H9 (cell line): ENCODE measurements around the gene PRDM2. TPM values are rescaled to one million over a fixed set of nuclear protein-coding genes. Genes with fewer than 3 reads are reported as not detected.
"Not testable (repeated sequence)": the region's sequence is repeated elsewhere in the genome, so short reads cannot be mapped to it uniquely, and the experiment has no call there.

ENCODE experiments used
- DNase-seq: peaks from one replicate; pipeline ENCODE4 v3.0.0-alpha.2; 2017
- H2AFZ ChIP-seq: one replicate; pipeline ENCODE4 v1.6.1; 2013; ENCODE audit warnings: mild to moderate bottlenecking, low read length, control low read depth, moderate library complexity
- H2AK5ac ChIP-seq: 2 replicates; pipeline ENCODE4 v1.6.1; 2013; ENCODE audit warnings: low read length, control low read depth, mixed read lengths; ENCODE audit not compliant: insufficient read length
- H2BK120ac ChIP-seq: one replicate; pipeline ENCODE4 v1.6.1; 2013; ENCODE audit warnings: low read depth, mild to moderate bottlenecking, low read length, control low read depth, inconsistent platforms; ENCODE audit not compliant: poor library complexity, severe bottlenecking
- H2BK12ac ChIP-seq: 2 replicates; pipeline ENCODE4 v1.6.1; 2013; ENCODE audit warnings: low read length, control low read depth, mixed read lengths, low read depth; ENCODE audit not compliant: insufficient read length
- H2BK15ac ChIP-seq: 2 replicates; pipeline ENCODE4 v1.6.1; 2013; ENCODE audit warnings: low read depth, low read length, control low read depth
- H2BK20ac ChIP-seq: one replicate; pipeline ENCODE4 v1.6.1; 2013; ENCODE audit warnings: low read depth, mild to moderate bottlenecking, low read length, control low read depth, inconsistent platforms; ENCODE audit not compliant: poor library complexity, severe bottlenecking
- H2BK5ac ChIP-seq: 2 replicates; pipeline ENCODE4 v1.6.1; 2013; ENCODE audit warnings: low read length, control low read depth, mixed read lengths; ENCODE audit not compliant: insufficient read length
- H3K14ac ChIP-seq: 2 replicates; pipeline ENCODE4 v1.6.1; 2013; ENCODE audit warnings: low read length, control low read depth; ENCODE audit not compliant: insufficient read depth
- H3K18ac ChIP-seq: 2 replicates; pipeline ENCODE4 v1.6.1; 2013; ENCODE audit warnings: low read depth, mild to moderate bottlenecking, mixed read lengths, low read length, control low read depth; ENCODE audit not compliant: insufficient read length
- H3K23ac ChIP-seq: 2 replicates; pipeline ENCODE4 v1.6.1; 2013; ENCODE audit warnings: low read length, control low read depth, mixed read lengths, low read depth; ENCODE audit not compliant: insufficient read length
- H3K23me2 ChIP-seq: 2 replicates; pipeline ENCODE4 v1.6.1; 2013; ENCODE audit warnings: low read depth, mild to moderate bottlenecking, mixed read lengths, low read length, control low read depth; ENCODE audit not compliant: insufficient read length, poor library complexity, severe bottlenecking
- H3K27ac ChIP-seq: 2 replicates; pipeline ENCODE4 v1.5.1; 2013; ENCODE audit warnings: low read length, control low read depth, mixed read lengths, low read depth; ENCODE audit not compliant: insufficient read length
- H3K27me3 ChIP-seq: 2 replicates; pipeline ENCODE4 v1.6.1; 2013; ENCODE audit warnings: low read length, control low read depth, inconsistent platforms; ENCODE audit not compliant: insufficient read depth
- H3K4ac ChIP-seq: 2 replicates; pipeline ENCODE4 v1.6.1; 2013; ENCODE audit warnings: low read depth, mild to moderate bottlenecking, control low read depth, inconsistent platforms, low read length, moderate library complexity
- H3K4me1 ChIP-seq: 2 replicates; pipeline ENCODE4 v1.6.1; 2013; ENCODE audit warnings: low read length, control low read depth, inconsistent platforms; ENCODE audit not compliant: insufficient read depth
- H3K4me2 ChIP-seq: 2 replicates; pipeline ENCODE4 v1.6.1; 2013; ENCODE audit warnings: low read length, control low read depth, mixed read lengths; ENCODE audit not compliant: insufficient read length, insufficient read depth
- H3K56ac ChIP-seq: 2 replicates; pipeline ENCODE4 v1.6.1; 2013; ENCODE audit warnings: low read depth, mild to moderate bottlenecking, mixed read lengths, low read length, control low read depth; ENCODE audit not compliant: insufficient read length
- H3K79me1 ChIP-seq: 2 replicates; pipeline ENCODE4 v1.6.1; 2013; ENCODE audit warnings: low read depth, mild to moderate bottlenecking, moderate library complexity, low read length, control low read depth, inconsistent platforms; ENCODE audit not compliant: insufficient read depth, poor library complexity, severe bottlenecking
- H3K79me2 ChIP-seq: 2 replicates; pipeline ENCODE4 v1.6.1; 2013; ENCODE audit warnings: low read length, control low read depth, inconsistent platforms; ENCODE audit not compliant: insufficient read depth
- H3K9ac ChIP-seq: 2 replicates; pipeline ENCODE4 v1.6.1; 2013; ENCODE audit warnings: low read length, control low read depth, mixed read lengths; ENCODE audit not compliant: insufficient read length; ENCODE audit errors: extremely low read depth
- H3K9me3 ChIP-seq: one replicate; pipeline ENCODE4 v1.6.1; 2013; ENCODE audit warnings: low read depth, low read length, inconsistent platforms; ENCODE audit not compliant: control insufficient read depth
- H3T11ph ChIP-seq: one replicate; pipeline ENCODE4 v1.6.1; 2013; ENCODE audit warnings: mild to moderate bottlenecking, low read length, control low read depth, inconsistent platforms
- H4K20me1 ChIP-seq: one replicate; pipeline ENCODE4 v1.6.1; 2013; ENCODE audit not compliant: control insufficient read depth, insufficient read length, insufficient read depth
- H4K5ac ChIP-seq: 2 replicates; pipeline ENCODE4 v1.6.1; 2013; ENCODE audit warnings: low read depth, mild to moderate bottlenecking, mixed read lengths, low read length, control low read depth; ENCODE audit not compliant: insufficient read length
- H4K8ac ChIP-seq: replicated peaks from 2 replicates; pipeline ENCODE4 v1.6.1; 2013; ENCODE audit warnings: low read length, control low read depth, mixed read lengths, low read depth; ENCODE audit not compliant: insufficient read length
- H4K91ac ChIP-seq: 2 replicates; pipeline ENCODE4 v1.6.1; 2013; ENCODE audit warnings: low read depth, mild to moderate bottlenecking, moderate library complexity, mixed read lengths, low read length, control low read depth; ENCODE audit not compliant: insufficient read length
- H3K27ac Mint-ChIP-seq, 3 experiments: 2 replicates in 2 of 3; 3 replicates in 1 of 3; pipeline ENCODE4 v1.8.0; 2020 to 2021; ENCODE audit warnings: mixed read lengths in 3 of 3, mild to moderate bottlenecking in 1 of 3, moderate library complexity in 1 of 3
- H3K27me3 Mint-ChIP-seq: 2 replicates; pipeline ENCODE4 v1.8.0; 2021; ENCODE audit warnings: low read depth, mild to moderate bottlenecking, moderate library complexity, mixed read lengths
- H3K36me3 Mint-ChIP-seq, 3 experiments: 2 replicates in 2 of 3; 3 replicates in 1 of 3; pipeline ENCODE4 v1.8.0; 2020 to 2021; ENCODE audit warnings: low read depth in 3 of 3, mixed read lengths in 3 of 3; ENCODE audit not compliant: insufficient read depth in 1 of 3
- H3K4me1 Mint-ChIP-seq, 2 experiments: 2 replicates each; pipeline ENCODE4 v1.8.0; 2020; ENCODE audit warnings: mixed read lengths in 2 of 2
- H3K4me3 Mint-ChIP-seq, 2 experiments: 2 replicates in 1 of 2; 3 replicates in 1 of 2; pipeline ENCODE4 v1.8.0; 2020 to 2021; ENCODE audit warnings: mild to moderate bottlenecking in 2 of 2, mixed read lengths in 2 of 2, moderate library complexity in 1 of 2
- H3K9me3 Mint-ChIP-seq, 2 experiments: 2 replicates in 1 of 2; 3 replicates in 1 of 2; pipeline ENCODE4 v1.8.0; 2020; ENCODE audit warnings: mild to moderate bottlenecking in 2 of 2, mixed read lengths in 2 of 2, moderate library complexity in 1 of 2
- CTCF ChIP-seq: fragments of 200-600 bp; sonication (generic); conservative IDR thresholded peaks from 3 replicates; pipeline ENCODE4 v1.8.0; 2021; ENCODE audit warnings: antibody characterized with exemption, mild to moderate bottlenecking
- WGBS: extraction: QIAGEN DNeasy Blood & Tissue Kit; methylation state at CpG from one replicate; pipeline ENCODE4 v1.1.7; 2013; ENCODE audit warnings: missing lambda C conversion rate, low lambda C conversion rate, mixed read lengths; ENCODE audit not compliant: insufficient read length; ENCODE audit errors: extremely low coverage; 5-methylcytosine and 5-hydroxymethylcytosine counted together
- total RNA-seq: library from RNA; stranded (reverse); gene quantifications from 2 replicates; pipeline ENCODE4 v1.2.1, GENCODE V29; 2021

PRDM2 gene
- total RNA-seq, 1 experiment from 2014 or later = 24.5 TPM

- Histone ChIP-seq H3K23me2 (no peaks in the 10 kb centered on the region), H4K91ac (no peak overlapping the region), H2BK120ac (no peak overlapping the region), H2AFZ (no peak overlapping the region), H2AK5ac (no peak overlapping the region), H3K14ac (no peak overlapping the region), H3K18ac (no peak overlapping the region), H2BK5ac (no peak overlapping the region), H2BK20ac (no peak overlapping the region), H3K9ac (no peak overlapping the region), H3K56ac (no peak overlapping the region), H3K27ac (no peak overlapping the region), H2BK12ac (no peak overlapping the region), H3K79me2 (no peaks in the 10 kb centered on the region), H4K5ac (no peak overlapping the region), H2BK15ac (no peak overlapping the region), H3K9me3 (no peaks in the 10 kb centered on the region), H3T11ph (no peak overlapping the region), H3K79me1 (no peaks in the 10 kb centered on the region), H4K20me1 (no peaks in the 10 kb centered on the region), H3K4me2 (no peak overlapping the region), H3K4me1 (no peaks in the 10 kb centered on the region; the same call in 1 of the 2 replicates), H3K27me3 (no peaks in the 10 kb centered on the region), H3K4ac (no peak overlapping the region), H3K23ac (no peak overlapping the region), H4K8ac (no peak overlapping the region)
- no peak for TF ChIP-seq CTCF
- WGBS = no CpG with 5 or more reads among the region's 6 CpGs
- no peak overlapping the region for H3K4me3 Mint-ChIP-seq
- no peaks in the 10 kb centered on the region for H3K36me3 Mint-ChIP-seq
- no peak for DNase-seq
- H3K4me1 Mint-ChIP-seq = no peaks in the 10 kb centered on the region
- peaks cover 4 to 5% of the 10 kb centered on the region in 2 experiments; a peak in 4 of 5 replicates for H3K9me3 Mint-ChIP-seq
- no peak overlapping the region for H3K27ac Mint-ChIP-seq
- peaks cover 21% of the 10 kb centered on the region for H3K27me3 Mint-ChIP-seq
These were observed 12.8 kb upstream of the PRDM2 start for GRCh38 chr1:13687151-13687715.

- H2BK5ac ChIP-seq, H2BK15ac ChIP-seq, H2BK120ac ChIP-seq, H3K23ac ChIP-seq, H3K27ac Mint-ChIP-seq, H3K4me2 ChIP-seq, H3K4me1 Mint-ChIP-seq, H3K4me3 Mint-ChIP-seq, H3K4me1 ChIP-seq, H3K36me3 Mint-ChIP-seq, H2AK5ac ChIP-seq, H3K9ac ChIP-seq, H4K5ac ChIP-seq, H3K27ac ChIP-seq, H2BK20ac ChIP-seq, H2AFZ ChIP-seq, H3K18ac ChIP-seq, H2BK12ac ChIP-seq, H3K79me1 ChIP-seq, H3K9me3 ChIP-seq, H3K79me2 ChIP-seq, H3K56ac ChIP-seq, H3K14ac ChIP-seq, H3K23me2 ChIP-seq, H4K20me1 ChIP-seq, H3T11ph ChIP-seq, H4K8ac ChIP-seq, DNase-seq, H3K27me3 ChIP-seq, H4K91ac ChIP-seq, H3K4ac ChIP-seq: not testable (repeated sequence)
- no CpG with 5 or more reads among the region's 6 CpGs for WGBS
- Mint-ChIP-seq H3K27me3 (peaks cover 62% of the 10 kb centered on the region), H3K9me3 (peaks cover 8 to 12% of the 10 kb centered on the region in 2 experiments; a peak in 4 of 5 replicates)
These were observed 6.9 kb upstream of the PRDM2 start for GRCh38 chr1:13693094-13693493.
